HL-60/S4 treated with retinoic acid at 250 ng/mL for 4 days and 3 days (cell line): ENCODE measurements around the gene PTN.

Source experiments
- in situ Hi-C: fragments of 300-500 bp; cut with MboI; formaldehyde crosslinking; loops from 2 replicates; pipeline ENCODE4 v1.7.0; 2022; ENCODE audit warnings: low sequenced_read_pairs

Gene PTN

GRCh38 chr7:137324796-137325696 is 18.5 kb downstream of the PTN start:
- in situ Hi-C loops, result no loop called here

GRCh38 chr7:137316648-137317353 is 26.7 kb downstream of the PTN start:
- in situ Hi-C loops, result no loop called here

- in situ Hi-C loops, result no loop called here
Observed at GRCh38 chr7:137313201-137313600, 30.3 kb downstream of the PTN start.

- in situ Hi-C loops, result no loop called here
Observed at GRCh38 chr7:137306748-137307147, 36.8 kb downstream of the PTN start.

- in situ Hi-C loops, result no loop called here
Observed at GRCh38 chr7:137305901-137306621, 37.5 kb downstream of the PTN start.

- in situ Hi-C loops, result no loop called here
Observed at GRCh38 chr7:137304624-137305235, 38.8 kb downstream of the PTN start.

- in situ Hi-C loops, result no loop called here
Observed at GRCh38 chr7:137304165-137304564, 39.4 kb downstream of the PTN start.

GRCh38 chr7:137302081-137302480 is 41.5 kb downstream of the PTN start:
- in situ Hi-C loops, result no loop called here

- in situ Hi-C loops, result no loop called here
Observed at GRCh38 chr7:137298464-137298794, 45.1 kb downstream of the PTN start.

GRCh38 chr7:137297551-137298463 is 45.7 kb downstream of the PTN start:
- in situ Hi-C loops, result no loop called here

GRCh38 chr7:137296576-137296975 is 47.0 kb downstream of the PTN start:
- in situ Hi-C loops, result no loop called here

- in situ Hi-C loops, result no loop called here
Observed at GRCh38 chr7:137295739-137296324, 47.7 kb downstream of the PTN start.

GRCh38 chr7:137289101-137289500 is 54.4 kb downstream of the PTN start:
- in situ Hi-C loops, result no loop called here

GRCh38 chr7:137287651-137288258 is 55.8 kb downstream of the PTN start:
- in situ Hi-C loops, result no loop called here

GRCh38 chr7:137283153-137283552 is 60.4 kb downstream of the PTN start:
- in situ Hi-C loops, result no loop called here

- in situ Hi-C loops, result no loop called here
Observed at GRCh38 chr7:137282043-137282442, 61.5 kb downstream of the PTN start.

- in situ Hi-C loops, result no loop called here
Observed at GRCh38 chr7:137276189-137276588, 67.3 kb downstream of the PTN start.

- in situ Hi-C loops, result no loop called here
Observed at GRCh38 chr7:137272249-137272648, 71.3 kb downstream of the PTN start.

GRCh38 chr7:137269240-137269639 is 74.3 kb downstream of the PTN start:
- in situ Hi-C loops, result no loop called here
